Right lobe of liver (tissue), 6 donors: ENCODE data around the gene AGO1. TPM values are rescaled to one million over a fixed set of nuclear protein-coding genes. Genes with fewer than 3 reads are reported as not detected.

Source experiments
- ATAC-seq, 4 donors: fragments of 200-7000 bp; cut with Tn5 transposase; one replicate each; pipeline ENCODE4 v1.9.1; 2020; ENCODE audit warnings: mild to moderate bottlenecking in 4 of 4, moderate library complexity in 4 of 4
- DNase-seq, 3 donors: peaks; one replicate each; pipeline ENCODE4 v3.0.0-alpha.2; 2020
- H3K27ac ChIP-seq, 3 donors: fragments of 200-600 bp; one replicate each; pipeline ENCODE4 v1.8.0; 2022
- H3K27me3 ChIP-seq, 2 donors: fragments of 200-600 bp; one replicate each; pipeline ENCODE4 v1.8.0; 2022
- H3K36me3 ChIP-seq, 4 donors: fragments of 200-600 bp; sonication (generic) in 1 of 4; one replicate each; pipeline versions ENCODE4 v1.5.1 to v1.8.0; 2017 to 2022; ENCODE audit warnings: control low read depth in 1 of 4
- H3K4me1 ChIP-seq, 4 donors: fragments of 200-600 bp; sonication (generic) in 1 of 4; one replicate each; pipeline versions ENCODE4 v1.5.1 to v1.8.0; 2017 to 2022; ENCODE audit warnings: control low read depth in 1 of 4
- H3K4me3 ChIP-seq, 3 donors: fragments of 200-600 bp; one replicate each; pipeline ENCODE4 v1.8.0; 2022
- H3K9me3 ChIP-seq, 4 donors: fragments of 200-600 bp; sonication (generic) in 1 of 4; one replicate each; pipeline versions ENCODE4 v1.5.1 to v1.8.0; 2017 to 2022; ENCODE audit warnings: control low read depth in 1 of 4
- CTCF ChIP-seq, 4 donors: fragments of 200-600 bp in 3 of 4; fragments of 450-650 bp in 1 of 4; IDR thresholded peaks; one replicate each; pipeline versions ENCODE4 v1.5.1 to v1.8.0; 2016 to 2022; ENCODE audit warnings: antibody characterized with exemption in 4 of 4, mild to moderate bottlenecking in 2 of 4
- POLR2A ChIP-seq: fragments of 450-650 bp; IDR thresholded peaks from one replicate; pipeline ENCODE4 v1.6.1; 2017; ENCODE audit warnings: antibody characterized with exemption, mild to moderate bottlenecking
- WGBS: methylation state at CpG from one replicate; pipeline ENCODE4 v1.1.6; 2018; ENCODE audit warnings: low coverage, low lambda C conversion rate; ENCODE audit not compliant: insufficient coverage; ENCODE audit errors: missing lambda C conversion rate; 5-methylcytosine and 5-hydroxymethylcytosine counted together
- intact Hi-C, 2 donors: fragments of 100-400 bp; cut with DNase I; formaldehyde crosslinking; loops; one replicate each; pipeline versions ENCODE4 v1.11.2 to v1.14.1; 2022
- total RNA-seq, 6 experiments: library from RNA; depleted of rRNA in 2 of 6; stranded (reverse); fragments of >200 nt in 2 of 6; fragmentation: NEBNext Ultra II Directional in 3 of 6; extraction: Animal tissue kit (Norgen Biotek cat#: 25700) in 3 of 6; gene quantifications; one replicate each; pipeline versions ENCODE4 v1.1.0 to v1.2.4, GENCODE V29; 2016 to 2023
- donor health status: DM: no; HTN: yes; CAD: no.
- donor health status: DM: no; HTN: no; CAD: no.
- donor health status: DM: no; HTN: no; CAD: no.
- donor health status: DM: no; HTN: yes; CAD: no.
- donor health status: DM: no; HTN: yes; CAD: no.

The AGO1 gene
- total RNA-seq, 6 experiments from 2014 or later, result 8.7 to 11.2 (median 10.5) TPM

GRCh38 chr1:35893051-35893879 lies 10.3 kb downstream of the AGO1 start:
- intact Hi-C loops, result no loop called here
- Histone ChIP-seq H3K27ac (no peak overlapping the region), H3K4me3 (no peak overlapping the region), H3K9me3 (no peaks in the 10 kb centered on the region), H3K27me3 (no peaks in the 10 kb centered on the region), H3K36me3 (peaks cover 0 to 39% (median 8%) of the 10 kb centered on the region in 4 donors), H3K4me1 (no peaks in the 10 kb centered on the region)
- TF ChIP-seq POLR2A (no peak), CTCF (IDR thresholded peaks at IDR 0.05) (no peak)
- WGBS, result 98% methylated on average over 6 of the region's 14 CpGs
- ATAC-seq, result peak in 1 of 4 donors; percentile 49
- DNase-seq, result peak in 1 of 3 donors; percentile 25

- no CpG with 5 or more reads among the region's 6 CpGs for WGBS
- Histone ChIP-seq H3K9me3 (no peaks in the 10 kb centered on the region), H3K36me3 (peaks cover 0 to 39% (median 8%) of the 10 kb centered on the region in 4 donors), H3K4me1 (no peaks in the 10 kb centered on the region), H3K27ac (no peak overlapping the region), H3K27me3 (no peaks in the 10 kb centered on the region), H3K4me3 (no peak overlapping the region)
- intact Hi-C loops, result no loop called here
- TF ChIP-seq POLR2A (no peak), CTCF (IDR thresholded peaks at IDR 0.05) (no peak)
- DNase-seq (peak in 1 of 3 donors; percentile 29), ATAC-seq (peak; percentile 56 to 77 (median 68))
These were observed 11.2 kb downstream of the AGO1 start for GRCh38 chr1:35894183-35894582.

- H3K9me3 ChIP-seq, result no peaks in the 10 kb centered on the region
- intact Hi-C loops, result no loop called here
- H3K36me3 ChIP-seq, result peaks cover 0 to 39% (median 8%) of the 10 kb centered on the region in 4 donors
- H3K4me1 ChIP-seq, result no peaks in the 10 kb centered on the region
- no peak for TF ChIP-seq CTCF (IDR thresholded peaks at IDR 0.05)
- TF ChIP-seq POLR2A, result no peak
- ATAC-seq (no peak), DNase-seq (no peak)
- 100% methylated on average over 1 of the region's 1 CpG for WGBS
- H3K27ac ChIP-seq, result no peak overlapping the region
- no peak overlapping the region for H3K4me3 ChIP-seq
- H3K27me3 ChIP-seq, result no peaks in the 10 kb centered on the region
These were observed 11.6 kb downstream of the AGO1 start for GRCh38 chr1:35894656-35895055.

GRCh38 chr1:35899941-35900340 lies 16.9 kb downstream of the AGO1 start:
- Histone ChIP-seq H3K9me3 (no peaks in the 10 kb centered on the region), H3K4me1 (no peaks in the 10 kb centered on the region), H3K27ac (no peak overlapping the region), H3K27me3 (no peaks in the 10 kb centered on the region), H3K36me3 (peaks cover 0 to 36% (median 0%) of the 10 kb centered on the region in 4 donors), H3K4me3 (no peak overlapping the region)
- intact Hi-C loops, result no loop called here
- ATAC-seq, result no peak
- TF ChIP-seq POLR2A (no peak), CTCF (IDR thresholded peaks at IDR 0.05) (peak in 1 of 4 donors; percentile 7)
- no peak for DNase-seq
